IPS-20b (cell line): Measurements from ENCODE around the gene FBXW4.

ENCODE experiments used
- H3K27ac ChIP-seq: one replicate; pipeline ENCODE4 v1.5.1; 2013; ENCODE audit warnings: low read length
- H3K27me3 ChIP-seq: 2 replicates; pipeline ENCODE4 v1.6.1; 2013; ENCODE audit warnings: mild to moderate bottlenecking, low read length, inconsistent platforms; ENCODE audit not compliant: insufficient read depth
- H3K36me3 ChIP-seq: 2 replicates; pipeline ENCODE4 v1.6.1; 2013; ENCODE audit warnings: low read depth, mild to moderate bottlenecking, inconsistent platforms, low read length, moderate library complexity; ENCODE audit not compliant: insufficient read depth
- H3K4me1 ChIP-seq: 2 replicates; pipeline ENCODE4 v1.6.1; 2013; ENCODE audit warnings: mild to moderate bottlenecking, control low read depth, inconsistent platforms, low read length, moderate library complexity; ENCODE audit not compliant: insufficient read depth
- H3K4me3 ChIP-seq: 2 replicates; pipeline ENCODE4 v1.5.1; 2013; ENCODE audit warnings: mild to moderate bottlenecking, low read length, inconsistent platforms
- H3K9ac ChIP-seq: 2 replicates; pipeline ENCODE4 v1.6.1; 2013; ENCODE audit warnings: low read depth, mild to moderate bottlenecking, inconsistent platforms, low read length, moderate library complexity
- H3K9me3 ChIP-seq: 2 replicates; pipeline ENCODE4 v1.6.1; 2013; ENCODE audit warnings: mild to moderate bottlenecking, low read depth, low read length, inconsistent platforms; ENCODE audit not compliant: insufficient read depth

FBXW4 gene

GRCh38 chr10:101615525-101616116, 79.3 kb downstream of the FBXW4 start:
- Histone ChIP-seq H3K36me3 (peaks cover 12% of the 10 kb centered on the region), H3K9ac (no peak overlapping the region)

GRCh38 chr10:101614663-101615524, 80.1 kb downstream of the FBXW4 start:
- Histone ChIP-seq H3K4me3 (no peak overlapping the region), H3K27me3 (no peaks in the 10 kb centered on the region), H3K9me3 (no peaks in the 10 kb centered on the region), H3K27ac (no peak overlapping the region), H3K9ac (peak overlapping the region; percentile 50; the same call in 1 of the 2 replicates), H3K4me1 (peaks cover 15% of the 10 kb centered on the region; the same call in 1 of the 2 replicates), H3K36me3 (peaks cover 17% of the 10 kb centered on the region)

More at GRCh38 chr10:101615525-101616116, 79.3 kb downstream of the FBXW4 start:
- Histone ChIP-seq H3K27me3 (no peaks in the 10 kb centered on the region), H3K27ac (no peak overlapping the region), H3K4me3 (no peak overlapping the region), H3K9me3 (no peaks in the 10 kb centered on the region), H3K4me1 (peaks cover 15% of the 10 kb centered on the region; the same call in 1 of the 2 replicates)

GRCh38 chr10:101613646-101614045, 81.3 kb downstream of the FBXW4 start:
- Histone ChIP-seq H3K9me3 (no peaks in the 10 kb centered on the region), H3K27ac (no peak overlapping the region), H3K4me3 (no peak overlapping the region), H3K36me3 (peaks cover 29% of the 10 kb centered on the region), H3K9ac (no peak overlapping the region), H3K27me3 (no peaks in the 10 kb centered on the region), H3K4me1 (peaks cover 15% of the 10 kb centered on the region; the same call in 1 of the 2 replicates)

- Histone ChIP-seq H3K27me3 (no peaks in the 10 kb centered on the region), H3K9me3 (no peaks in the 10 kb centered on the region), H3K4me3 (no peak overlapping the region), H3K9ac (no peak overlapping the region), H3K27ac (no peak overlapping the region), H3K36me3 (peaks cover 34% of the 10 kb centered on the region), H3K4me1 (peaks cover 15% of the 10 kb centered on the region; the same call in 1 of the 2 replicates)
Observed at GRCh38 chr10:101612872-101613271, 82.1 kb downstream of the FBXW4 start.

- H3K36me3 ChIP-seq = peaks cover 34% of the 10 kb centered on the region
- H3K27ac ChIP-seq = no peak overlapping the region
- H3K9ac ChIP-seq = no peak overlapping the region
Observed at GRCh38 chr10:101612086-101612485, 82.9 kb downstream of the FBXW4 start.

DNA sequence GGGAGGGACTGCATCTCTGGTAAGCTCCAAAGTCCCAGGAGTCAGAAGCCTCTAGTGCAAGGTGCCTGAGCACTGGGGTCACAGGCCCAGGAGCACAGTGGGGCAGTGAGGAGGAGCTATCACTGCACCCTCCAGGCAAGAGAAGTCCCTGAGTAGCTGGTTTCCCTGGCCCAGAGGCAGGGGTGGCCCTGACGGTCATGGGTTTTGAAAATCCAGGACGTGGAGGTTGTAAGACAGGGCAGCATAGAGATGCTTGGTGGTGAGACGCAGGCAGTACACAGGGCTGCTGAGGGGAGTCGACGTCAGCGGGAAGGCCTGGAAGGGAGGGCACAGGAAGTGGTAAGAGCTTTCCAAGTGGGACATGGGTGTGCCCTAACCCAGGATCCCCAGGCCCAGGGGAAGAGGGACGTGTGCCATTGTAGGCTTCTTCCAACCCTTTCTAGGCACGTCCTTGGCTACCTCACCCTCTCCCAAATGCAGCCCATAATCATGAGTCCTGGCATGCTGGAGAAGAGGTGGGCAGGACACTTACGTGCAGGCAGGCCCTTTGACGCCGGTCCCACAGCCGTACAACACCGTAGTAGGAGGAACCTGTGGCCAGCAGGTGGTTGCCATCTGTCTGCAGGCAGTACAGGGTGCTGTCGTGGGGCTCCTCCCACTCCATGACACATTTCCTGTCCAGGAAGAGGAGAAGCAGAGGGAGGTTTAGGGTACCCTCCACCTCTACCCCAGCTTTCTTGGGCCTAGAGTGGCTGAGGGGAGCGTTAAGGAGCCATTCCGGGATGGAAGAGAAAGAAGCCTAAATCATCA, 83.7 kb downstream of the FBXW4 start:
- Histone ChIP-seq H3K27me3 (no peaks in the 10 kb centered on the region), H3K4me1 (peaks cover 22% of the 10 kb centered on the region; the same call in 1 of the 2 replicates), H3K9ac (no peak overlapping the region), H3K36me3 (peaks cover 34% of the 10 kb centered on the region), H3K4me3 (no peak overlapping the region), H3K9me3 (no peaks in the 10 kb centered on the region), H3K27ac (no peak overlapping the region)

More at GRCh38 chr10:101612086-101612485, 82.9 kb downstream of the FBXW4 start:
- Histone ChIP-seq H3K27me3 (no peaks in the 10 kb centered on the region), H3K4me1 (peaks cover 18% of the 10 kb centered on the region; the same call in 1 of the 2 replicates), H3K9me3 (no peaks in the 10 kb centered on the region), H3K4me3 (no peak overlapping the region)

DNA sequence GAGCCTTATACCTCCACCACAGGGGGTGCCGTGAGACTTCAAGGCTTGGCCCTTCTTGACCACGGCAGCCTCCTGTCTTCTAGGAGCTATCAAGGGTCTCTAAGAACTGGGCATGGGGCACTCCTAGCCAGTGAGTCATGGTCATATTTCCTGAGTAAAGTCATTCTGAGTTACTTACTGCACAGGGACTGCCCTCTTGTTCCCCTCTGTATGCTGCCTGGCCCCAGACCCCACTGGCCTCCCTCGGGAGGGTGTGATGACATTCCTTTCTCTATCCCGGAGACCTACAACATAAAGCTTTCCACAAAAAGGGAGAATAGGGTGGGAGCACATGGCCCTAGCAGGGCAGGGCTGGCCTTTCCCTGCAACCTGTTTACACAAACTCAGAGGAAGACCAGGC, 85.5 kb downstream of the FBXW4 start:
- Histone ChIP-seq H3K9ac (no peak overlapping the region), H3K36me3 (peaks cover 34% of the 10 kb centered on the region), H3K27ac (no peak overlapping the region), H3K4me3 (no peak overlapping the region), H3K9me3 (no peaks in the 10 kb centered on the region), H3K4me1 (peaks cover 6% of the 10 kb centered on the region; the same call in 1 of the 2 replicates), H3K27me3 (no peaks in the 10 kb centered on the region)

DNA sequence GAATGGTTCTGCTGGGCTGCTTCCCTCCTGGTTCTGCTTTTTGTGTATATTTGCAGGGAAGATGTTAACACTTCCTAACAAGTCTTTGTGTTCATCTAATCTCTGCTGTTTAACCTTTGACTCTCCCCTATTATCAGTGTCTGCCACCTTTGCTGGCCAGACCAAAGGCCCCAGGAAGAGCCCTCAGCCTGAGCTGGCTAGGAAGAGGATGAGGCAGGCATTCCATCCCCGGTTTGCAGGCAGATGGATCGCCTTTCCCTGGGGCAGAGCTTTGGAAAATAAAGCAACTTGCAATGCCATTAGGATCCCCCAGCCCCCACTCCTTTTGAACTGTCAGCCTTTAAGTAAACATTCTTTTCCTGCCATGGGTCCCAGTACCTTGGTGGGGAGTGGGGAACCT, 87.8 kb downstream of the FBXW4 start:
- H3K36me3 ChIP-seq = peaks cover 34% of the 10 kb centered on the region
- H3K9ac ChIP-seq = no peak overlapping the region
- no peaks in the 10 kb centered on the region for H3K27me3 ChIP-seq
- H3K4me1 ChIP-seq = peaks cover 10% of the 10 kb centered on the region; the same call in 1 of the 2 replicates
- no peaks in the 10 kb centered on the region for H3K9me3 ChIP-seq
- H3K27ac ChIP-seq = no peak overlapping the region
- H3K4me3 ChIP-seq = no peak overlapping the region

- Histone ChIP-seq H3K9ac (no peak overlapping the region), H3K4me1 (peaks cover 10% of the 10 kb centered on the region; the same call in 1 of the 2 replicates), H3K27ac (no peak overlapping the region), H3K4me3 (no peak overlapping the region), H3K9me3 (no peaks in the 10 kb centered on the region), H3K27me3 (no peaks in the 10 kb centered on the region), H3K36me3 (no peaks in the 10 kb centered on the region)
Observed at GRCh38 chr10:101602761-101603398, 92.1 kb downstream of the FBXW4 start.

- no peaks in the 10 kb centered on the region for H3K9me3 ChIP-seq
- no peak overlapping the region for H3K9ac ChIP-seq
- H3K4me3 ChIP-seq = no peak overlapping the region
- peaks cover 3% of the 10 kb centered on the region; the same call in 1 of the 2 replicates for H3K4me1 ChIP-seq
- H3K27ac ChIP-seq = no peak overlapping the region
- no peaks in the 10 kb centered on the region for H3K27me3 ChIP-seq
- H3K36me3 ChIP-seq = no peaks in the 10 kb centered on the region
Observed at GRCh38 chr10:101601541-101601940, 93.4 kb downstream of the FBXW4 start.
